ENCODE measurements around the gene HLCS.

The HLCS gene

DNA sequence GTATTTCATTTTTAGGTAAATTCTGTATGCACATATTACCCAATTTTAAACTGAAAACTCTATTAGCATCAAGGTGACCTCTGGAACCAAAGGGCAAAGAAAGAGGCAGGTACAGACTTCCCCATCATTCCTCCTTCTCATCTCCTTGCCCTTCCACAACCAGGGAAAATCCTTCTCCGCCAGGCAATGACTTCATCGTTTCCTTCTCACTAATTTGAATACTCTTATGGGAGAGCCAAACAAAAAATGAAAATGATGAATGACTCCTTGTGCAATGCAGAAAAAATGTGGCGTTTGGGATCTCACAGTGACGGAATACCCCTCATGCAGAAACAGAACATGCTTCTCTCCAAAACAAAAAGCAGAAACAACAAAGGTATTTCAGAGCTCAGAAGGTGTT, 83.7 kb downstream of the HLCS start:
- H3K27me3 ChIP-seq (ENCODE audit: insufficient read depth, low read length, poor library complexity, severe bottlenecking) = no peaks in the 10 kb centered on the region
- H3K9ac ChIP-seq (ENCODE audit: low read depth, low read length, poor library complexity, severe bottlenecking) = no peak overlapping the region
- no peak overlapping the region for H3K4me2 ChIP-seq (ENCODE audit: low read depth, low read length, poor library complexity, severe bottlenecking)
- no peaks in the 10 kb centered on the region for H3K79me2 ChIP-seq (ENCODE audit: insufficient read depth, low read length)
- H3K4me1 ChIP-seq (ENCODE audit: insufficient read depth, low read length, poor library complexity, severe bottlenecking) = no peaks in the 10 kb centered on the region
- no peaks in the 10 kb centered on the region for H4K20me1 ChIP-seq (ENCODE audit: insufficient read depth, low read length, poor library complexity, severe bottlenecking)
- H3K9me3 ChIP-seq (ENCODE audit: insufficient read depth, low read depth, low read length) = no peaks in the 10 kb centered on the region; the same call in 1 of the 2 replicates
- H3K4me3 ChIP-seq (ENCODE audit: low read length, poor library complexity, severe bottlenecking) = no peak overlapping the region
- TF ChIP-seq, protein P1, sequence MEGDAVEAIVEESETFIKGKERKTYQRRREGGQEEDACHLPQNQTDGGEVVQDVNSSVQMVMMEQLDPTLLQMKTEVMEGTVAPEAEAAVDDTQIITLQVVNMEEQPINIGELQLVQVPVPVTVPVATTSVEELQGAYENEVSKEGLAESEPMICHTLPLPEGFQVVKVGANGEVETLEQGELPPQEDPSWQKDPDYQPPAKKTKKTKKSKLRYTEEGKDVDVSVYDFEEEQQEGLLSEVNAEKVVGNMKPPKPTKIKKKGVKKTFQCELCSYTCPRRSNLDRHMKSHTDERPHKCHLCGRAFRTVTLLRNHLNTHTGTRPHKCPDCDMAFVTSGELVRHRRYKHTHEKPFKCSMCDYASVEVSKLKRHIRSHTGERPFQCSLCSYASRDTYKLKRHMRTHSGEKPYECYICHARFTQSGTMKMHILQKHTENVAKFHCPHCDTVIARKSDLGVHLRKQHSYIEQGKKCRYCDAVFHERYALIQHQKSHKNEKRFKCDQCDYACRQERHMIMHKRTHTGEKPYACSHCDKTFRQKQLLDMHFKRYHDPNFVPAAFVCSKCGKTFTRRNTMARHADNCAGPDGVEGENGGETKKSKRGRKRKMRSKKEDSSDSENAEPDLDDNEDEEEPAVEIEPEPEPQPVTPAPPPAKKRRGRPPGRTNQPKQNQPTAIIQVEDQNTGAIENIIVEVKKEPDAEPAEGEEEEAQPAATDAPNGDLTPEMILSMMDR (conservative IDR thresholded peaks at IDR 0.05; ENCODE audit: low read length) = no peak
- TF ChIP-seq EZH2phosphoT487 (IDR thresholded peaks at IDR 0.05; ENCODE audit: borderline replicate concordance) = no peak
- no peaks in the 10 kb centered on the region for H3F3A ChIP-seq (ENCODE audit: low read depth)
- H2AFZ ChIP-seq (ENCODE audit: low read length) = no peak overlapping the region
- H3K36me3 ChIP-seq (ENCODE audit: insufficient read depth, low read length) = no peaks in the 10 kb centered on the region
- no peaks in the 10 kb centered on the region for H3K9me2 ChIP-seq (replicated peaks; ENCODE audit: low read depth, low read length)

DNA sequence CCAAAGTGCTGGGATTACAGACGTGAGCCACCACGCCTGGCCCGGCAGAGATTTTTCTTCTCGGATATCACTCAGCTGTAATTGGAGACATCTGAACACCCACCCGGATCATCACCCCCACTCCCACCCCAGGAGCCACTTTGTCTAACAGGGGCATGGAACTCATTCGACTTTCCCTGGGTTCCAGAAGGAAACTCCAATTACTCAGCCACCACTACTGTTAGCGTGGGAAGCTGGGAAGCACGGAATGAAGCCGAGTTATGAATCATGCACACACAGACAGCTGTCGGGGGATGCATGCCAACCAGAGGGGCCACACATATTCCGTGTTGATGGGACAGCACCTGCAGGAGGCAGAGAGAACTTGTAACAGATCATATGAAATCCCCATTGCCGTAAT, 85.2 kb downstream of the HLCS start:
- H4K20me1 ChIP-seq (ENCODE audit: insufficient read depth, low read length, poor library complexity, severe bottlenecking) = no peaks in the 10 kb centered on the region
- no peaks in the 10 kb centered on the region for H3K4me1 ChIP-seq (ENCODE audit: insufficient read depth, low read length, poor library complexity, severe bottlenecking)
- H3K36me3 ChIP-seq (ENCODE audit: insufficient read depth, low read length) = no peaks in the 10 kb centered on the region
- H3K9ac ChIP-seq (ENCODE audit: low read depth, low read length, poor library complexity, severe bottlenecking) = no peak overlapping the region
- H2AFZ ChIP-seq (ENCODE audit: low read length) = no peak overlapping the region
- TF ChIP-seq EZH2phosphoT487 (IDR thresholded peaks at IDR 0.05; ENCODE audit: borderline replicate concordance) = no peak
- TF ChIP-seq, protein P1 (conservative IDR thresholded peaks at IDR 0.05; ENCODE audit: low read length) = no peak
- H3K27me3 ChIP-seq (ENCODE audit: insufficient read depth, low read length, poor library complexity, severe bottlenecking) = no peaks in the 10 kb centered on the region
- no peaks in the 10 kb centered on the region for H3K79me2 ChIP-seq (ENCODE audit: insufficient read depth, low read length)
- no peaks in the 10 kb centered on the region for H3K9me2 ChIP-seq (replicated peaks; ENCODE audit: low read depth, low read length)
- no peak overlapping the region for H3K4me3 ChIP-seq (ENCODE audit: low read length, poor library complexity, severe bottlenecking)
- H3K9me3 ChIP-seq (ENCODE audit: insufficient read depth, low read depth, low read length) = no peaks in the 10 kb centered on the region; the same call in 1 of the 2 replicates
- H3K4me2 ChIP-seq (ENCODE audit: low read depth, low read length, poor library complexity, severe bottlenecking) = no peak overlapping the region
- H3F3A ChIP-seq (ENCODE audit: low read depth) = no peaks in the 10 kb centered on the region

DNA sequence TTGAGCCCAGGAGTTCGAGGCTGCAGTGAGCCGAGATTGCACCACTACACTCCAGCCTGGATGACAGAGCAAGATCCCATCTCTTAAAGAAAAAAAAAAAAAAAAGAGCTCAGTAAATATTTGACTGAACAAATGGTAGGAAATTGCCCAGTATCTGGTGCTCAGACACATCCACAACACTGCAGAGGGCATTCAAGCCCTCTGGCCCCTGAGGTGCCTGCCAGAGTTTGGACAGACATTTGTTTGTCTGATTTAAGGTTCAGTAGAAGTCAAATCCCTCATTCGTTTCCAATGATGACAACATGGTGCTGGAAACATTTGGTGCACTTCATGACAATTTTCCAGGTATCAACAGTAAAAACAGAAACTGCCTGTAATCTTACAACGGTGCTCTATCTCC, 86.6 kb downstream of the HLCS start:
- no peaks in the 10 kb centered on the region for H3K36me3 ChIP-seq (ENCODE audit: insufficient read depth, low read length)
- no peaks in the 10 kb centered on the region for H3K79me2 ChIP-seq (ENCODE audit: insufficient read depth, low read length)
- H3K9ac ChIP-seq (ENCODE audit: low read depth, low read length, poor library complexity, severe bottlenecking) = no peak overlapping the region
- H3F3A ChIP-seq (ENCODE audit: low read depth) = no peaks in the 10 kb centered on the region
- H3K4me1 ChIP-seq (ENCODE audit: insufficient read depth, low read length, poor library complexity, severe bottlenecking) = no peaks in the 10 kb centered on the region
- no peaks in the 10 kb centered on the region for H4K20me1 ChIP-seq (ENCODE audit: insufficient read depth, low read length, poor library complexity, severe bottlenecking)
- H3K9me2 ChIP-seq (replicated peaks; ENCODE audit: low read depth, low read length) = no peaks in the 10 kb centered on the region
- H3K4me2 ChIP-seq (ENCODE audit: low read depth, low read length, poor library complexity, severe bottlenecking) = no peak overlapping the region
- H3K27me3 ChIP-seq (ENCODE audit: insufficient read depth, low read length, poor library complexity, severe bottlenecking) = no peaks in the 10 kb centered on the region
- no peak overlapping the region for H2AFZ ChIP-seq (ENCODE audit: low read length)
- H3K4me3 ChIP-seq (ENCODE audit: low read length, poor library complexity, severe bottlenecking) = no peak overlapping the region
- H3K9me3 ChIP-seq (ENCODE audit: insufficient read depth, low read depth, low read length) = no peaks in the 10 kb centered on the region; the same call in 1 of the 2 replicates
- TF ChIP-seq EZH2phosphoT487 (IDR thresholded peaks at IDR 0.05; ENCODE audit: borderline replicate concordance) = no peak
- TF ChIP-seq, protein P1 (conservative IDR thresholded peaks at IDR 0.05; ENCODE audit: low read length) = no peak

Measured in Loucy (cell line).